Measurements from ENCODE around the gene DACH1. TPM values are rescaled to one million over a fixed set of nuclear protein-coding genes. Genes with fewer than 3 reads are reported as not detected.

Gene DACH1
- total RNA-seq, 1 donor from 2014 or later: 8.1 TPM

GRCh38 chr13:71597150-71597549 is 269.9 kb downstream of the DACH1 start:
- H3K9me3 ChIP-seq: no peaks in the 10 kb centered on the region
- no peak for ATAC-seq
- no peaks in the 10 kb centered on the region for H3K4me1 ChIP-seq
- H3K4me3 ChIP-seq: no peak overlapping the region
- no peak overlapping the region for H3K27ac ChIP-seq
- TF ChIP-seq, protein P1, sequence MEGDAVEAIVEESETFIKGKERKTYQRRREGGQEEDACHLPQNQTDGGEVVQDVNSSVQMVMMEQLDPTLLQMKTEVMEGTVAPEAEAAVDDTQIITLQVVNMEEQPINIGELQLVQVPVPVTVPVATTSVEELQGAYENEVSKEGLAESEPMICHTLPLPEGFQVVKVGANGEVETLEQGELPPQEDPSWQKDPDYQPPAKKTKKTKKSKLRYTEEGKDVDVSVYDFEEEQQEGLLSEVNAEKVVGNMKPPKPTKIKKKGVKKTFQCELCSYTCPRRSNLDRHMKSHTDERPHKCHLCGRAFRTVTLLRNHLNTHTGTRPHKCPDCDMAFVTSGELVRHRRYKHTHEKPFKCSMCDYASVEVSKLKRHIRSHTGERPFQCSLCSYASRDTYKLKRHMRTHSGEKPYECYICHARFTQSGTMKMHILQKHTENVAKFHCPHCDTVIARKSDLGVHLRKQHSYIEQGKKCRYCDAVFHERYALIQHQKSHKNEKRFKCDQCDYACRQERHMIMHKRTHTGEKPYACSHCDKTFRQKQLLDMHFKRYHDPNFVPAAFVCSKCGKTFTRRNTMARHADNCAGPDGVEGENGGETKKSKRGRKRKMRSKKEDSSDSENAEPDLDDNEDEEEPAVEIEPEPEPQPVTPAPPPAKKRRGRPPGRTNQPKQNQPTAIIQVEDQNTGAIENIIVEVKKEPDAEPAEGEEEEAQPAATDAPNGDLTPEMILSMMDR (IDR thresholded peaks at IDR 0.05): no peak
- intact Hi-C loops (cut with DNase I): no loop called here
- H3K27me3 ChIP-seq (ENCODE audit: low read depth): no peaks in the 10 kb centered on the region
- no peaks in the 10 kb centered on the region for H3K36me3 ChIP-seq
- DNase-seq: no peak

DNA sequence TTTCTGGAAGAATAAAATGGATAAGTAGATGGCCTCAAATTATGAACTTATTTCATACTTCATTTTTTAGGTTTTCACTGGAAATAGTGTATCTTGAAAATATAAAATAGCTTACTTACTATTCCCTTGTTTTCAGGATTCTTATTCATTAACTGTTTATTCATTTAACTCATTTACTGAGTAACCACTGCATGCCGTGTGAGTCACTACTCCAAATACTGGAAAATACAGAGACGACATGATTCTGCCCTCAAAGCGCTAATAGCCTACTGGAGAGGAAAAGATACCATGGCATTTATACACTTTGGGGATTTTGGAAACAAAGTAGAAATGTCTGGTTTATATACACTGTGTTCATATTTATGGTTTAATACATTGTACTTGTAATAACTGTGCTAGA is 270.9 kb downstream of the DACH1 start:
- DNase-seq (no peak), ATAC-seq (no peak)
- no peaks in the 10 kb centered on the region for H3K4me1 ChIP-seq
- H3K36me3 ChIP-seq: no peaks in the 10 kb centered on the region
- TF ChIP-seq, protein P1 (IDR thresholded peaks at IDR 0.05): no peak
- H3K27ac ChIP-seq: no peak overlapping the region
- intact Hi-C loops (cut with DNase I): no loop called here
- H3K4me3 ChIP-seq: no peak overlapping the region
- no peaks in the 10 kb centered on the region for H3K9me3 ChIP-seq
- H3K27me3 ChIP-seq (ENCODE audit: low read depth): no peaks in the 10 kb centered on the region

- DNase-seq (no peak), ATAC-seq (no peak)
- H3K27me3 ChIP-seq (ENCODE audit: low read depth): no peaks in the 10 kb centered on the region
- no peaks in the 10 kb centered on the region for H3K9me3 ChIP-seq
- H3K27ac ChIP-seq: no peak overlapping the region
- no peak overlapping the region for H3K4me3 ChIP-seq
- TF ChIP-seq, protein P1 (IDR thresholded peaks at IDR 0.05): no peak
- intact Hi-C loops (cut with DNase I): no loop called here
- no peaks in the 10 kb centered on the region for H3K4me1 ChIP-seq
- H3K36me3 ChIP-seq: no peaks in the 10 kb centered on the region
Measured at GRCh38 chr13:71593566-71593965, 273.4 kb downstream of the DACH1 start.

GRCh38 chr13:71591374-71591773 is 275.6 kb downstream of the DACH1 start:
- Histone ChIP-seq H3K4me3 (no peak overlapping the region), H3K27me3 (ENCODE audit: low read depth) (no peaks in the 10 kb centered on the region), H3K36me3 (no peaks in the 10 kb centered on the region), H3K4me1 (no peaks in the 10 kb centered on the region), H3K9me3 (no peaks in the 10 kb centered on the region), H3K27ac (no peak overlapping the region)
- DNase-seq (no peak), ATAC-seq (no peak)
- TF ChIP-seq, protein P1 (IDR thresholded peaks at IDR 0.05): no peak
- intact Hi-C loops (cut with DNase I): no loop called here

DNA sequence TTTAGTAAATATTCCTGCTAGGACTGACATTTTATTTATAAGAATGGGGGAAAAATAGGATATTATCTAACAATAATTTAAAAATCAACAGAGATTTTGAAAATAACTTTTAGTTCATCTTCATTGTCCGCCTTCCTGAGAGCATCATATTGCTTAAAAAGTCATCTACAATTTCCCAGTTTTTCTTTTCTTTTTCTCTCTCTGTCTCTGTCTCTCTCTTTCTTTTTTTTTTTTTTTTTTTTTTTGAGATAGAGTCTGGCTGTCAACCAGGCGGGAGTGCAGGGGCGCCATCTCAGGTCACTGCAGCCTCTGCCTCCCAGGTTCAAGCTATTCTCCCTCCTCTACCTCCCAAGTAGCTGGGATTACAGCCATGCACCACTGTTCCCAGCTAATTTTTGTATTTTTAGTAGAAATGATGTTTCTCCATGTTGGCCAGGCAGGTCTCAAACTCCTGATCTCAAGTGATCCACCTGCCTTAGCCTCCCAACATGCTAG is 276.3 kb downstream of the DACH1 start:
- H3K9me3 ChIP-seq: no peaks in the 10 kb centered on the region
- H3K27ac ChIP-seq: no peak overlapping the region
- H3K36me3 ChIP-seq: no peaks in the 10 kb centered on the region
- intact Hi-C loops (cut with DNase I): no loop called here
- no peak overlapping the region for H3K4me3 ChIP-seq
- ATAC-seq (no peak), DNase-seq (no peak)
- TF ChIP-seq, protein P1 (IDR thresholded peaks at IDR 0.05): no peak
- no peaks in the 10 kb centered on the region for H3K27me3 ChIP-seq (ENCODE audit: low read depth)
- H3K4me1 ChIP-seq: no peaks in the 10 kb centered on the region

GRCh38 chr13:71589032-71589431 is 278.0 kb downstream of the DACH1 start:
- intact Hi-C loops (cut with DNase I): no loop called here
- no peaks in the 10 kb centered on the region for H3K27me3 ChIP-seq (ENCODE audit: low read depth)
- no peaks in the 10 kb centered on the region for H3K36me3 ChIP-seq
- no peak for DNase-seq
- no peak overlapping the region for H3K27ac ChIP-seq
- H3K9me3 ChIP-seq: no peaks in the 10 kb centered on the region
- no peaks in the 10 kb centered on the region for H3K4me1 ChIP-seq
- H3K4me3 ChIP-seq: no peak overlapping the region
- TF ChIP-seq, protein P1 (IDR thresholded peaks at IDR 0.05): no peak
- no peak for ATAC-seq
